Measurements from ENCODE around the gene MAT1A.

- TF ChIP-seq YY1 (IDR thresholded peaks at IDR 0.05; ENCODE audit: insufficient read depth, insufficient replicate concordance, low read depth, low read length) (no peak), ZBTB21 (CRISPR knock-in tag; IDR thresholded peaks at IDR 0.05) (no peak), ZNF549 (CRISPR knock-in tag; IDR thresholded peaks at IDR 0.05) (no peak), CTCF (CRISPR knock-in tag; IDR thresholded peaks at IDR 0.05) (no peak), ZBTB8A (CRISPR knock-in tag; IDR thresholded peaks at IDR 0.05; ENCODE audit: borderline replicate concordance, low read depth) (no peak)
Measured at GRCh38 chr10:80283536-80284199, 5.8 kb downstream of the MAT1A start.

All from HepG2 (cell line).